Transverse colon (tissue), 4 donors: Measurements from ENCODE around the gene ARAP1. TPM values are rescaled to one million over a fixed set of nuclear protein-coding genes. Genes with fewer than 3 reads are reported as not detected.

ENCODE experiments used
- DNase-seq: peaks from one replicate; pipeline ENCODE4 v3.0.0-alpha.2; 2019
- H3K27ac ChIP-seq, 4 donors: fragments of 200-600 bp; sonication (generic); 2 replicates each; pipeline ENCODE4 v1.5.1; 2016 to 2018; ENCODE audit warnings: inconsistent platforms in 4 of 4
- H3K27me3 ChIP-seq: fragments of 200-600 bp; sonication (generic); 2 replicates; pipeline ENCODE4 v1.5.1; 2017; ENCODE audit warnings: inconsistent platforms
- H3K36me3 ChIP-seq, 4 donors: fragments of 200-600 bp; sonication (generic); 2 replicates each; pipeline ENCODE4 v1.5.1; 2017 to 2019; ENCODE audit warnings: inconsistent platforms in 4 of 4
- H3K4me1 ChIP-seq, 4 donors: fragments of 200-600 bp; sonication (generic); 2 replicates each; pipeline ENCODE4 v1.5.1; 2017 to 2020; ENCODE audit warnings: inconsistent platforms in 4 of 4
- H3K4me3 ChIP-seq, 4 donors: fragments of 200-600 bp; sonication (generic); 1 replicate in 1 of 4; 2 replicates in 3 of 4; pipeline versions ENCODE4 v1.5.1 to v1.6.1; 2017 to 2019; ENCODE audit warnings: inconsistent platforms in 4 of 4
- H3K9me3 ChIP-seq, 2 donors: fragments of 200-600 bp; sonication (generic); 2 replicates each; pipeline ENCODE4 v1.5.1; 2017 to 2019; ENCODE audit warnings: inconsistent platforms in 2 of 2
- EP300 ChIP-seq: sonication (generic); formaldehyde crosslinking; IDR thresholded peaks from one replicate; pipeline ENCODE4 v1.6.1; 2017; ENCODE audit warnings: antibody characterized with exemption, low read depth
- POLR2A ChIP-seq: fragments of 450-650 bp; IDR thresholded peaks from one replicate; pipeline ENCODE4 v1.6.1; 2016; ENCODE audit warnings: antibody characterized with exemption, mild to moderate bottlenecking, moderate library complexity
- POLR2AphosphoS5 ChIP-seq, 3 donors: sonication (generic); formaldehyde crosslinking; IDR thresholded peaks; one replicate each; pipeline ENCODE4 v1.6.1; 2016; ENCODE audit warnings: antibody characterized with exemption in 3 of 3
- WGBS, 2 donors: methylation state at CpG; one replicate each; pipeline ENCODE4 v1.1.5; 2018; ENCODE audit warnings: low coverage in 1 of 2; 5-methylcytosine and 5-hydroxymethylcytosine counted together
- in situ Hi-C, 4 donors: fragments of 200-750 bp; cut with MboI; loops; one replicate each; pipeline versions ENCODE4 v1.15.0 to v1.15.1; 2017; ENCODE audit warnings: low sequenced_read_pairs in 3 of 4, low pct_ligation_motif_present in 1 of 4, low pct_unique_long_range_greater_than_20kb in 1 of 4
- intact Hi-C: fragments of 100-400 bp; cut with DNase I; formaldehyde crosslinking; loops from one replicate; pipeline ENCODE4 v1.15.1; 2023; ENCODE audit warnings: low total_unique reads
- total RNA-seq, 4 donors: library from RNA; depleted of rRNA; stranded (reverse); fragments of >200 nt; gene quantifications; one replicate each; pipeline ENCODE4 v1.1.0, GENCODE V29; 2016
- TF ChIP-seq, protein P1 (sequence below), 5 experiments: fragments of 200-600 bp in 3 of 5; fragments of 450-650 bp in 2 of 5; sonication (generic) in 3 of 5; IDR thresholded peaks; 1 replicate in 2 of 5; 2 replicates in 3 of 5; pipeline ENCODE4 v1.5.1; 2016 to 2017; ENCODE audit warnings: antibody characterized with exemption in 5 of 5, inconsistent platforms in 3 of 5, mild to moderate bottlenecking in 2 of 5, moderate library complexity in 1 of 5

Gene ARAP1
- total RNA-seq, 4 donors from 2014 or later = 99.4 to 233 (median 108) TPM

- 60 to 61% methylated on average over 2 to 4 of the region's 4 CpGs for WGBS, 2 donors
- no peak for DNase-seq
- in situ Hi-C loops = no loop called here
- no peaks in the 10 kb centered on the region for H3K9me3 ChIP-seq
- no peaks in the 10 kb centered on the region for H3K27me3 ChIP-seq
- peaks cover 0 to 9% (median 3%) of the 10 kb centered on the region in 4 donors for H3K4me1 ChIP-seq
- H3K4me3 ChIP-seq = no peak overlapping the region
- H3K36me3 ChIP-seq = peaks cover 0 to 36% (median 14%) of the 10 kb centered on the region in 4 donors
- no peak overlapping the region for H3K27ac ChIP-seq
- TF ChIP-seq EP300 = no peak
- TF ChIP-seq, protein P1, sequence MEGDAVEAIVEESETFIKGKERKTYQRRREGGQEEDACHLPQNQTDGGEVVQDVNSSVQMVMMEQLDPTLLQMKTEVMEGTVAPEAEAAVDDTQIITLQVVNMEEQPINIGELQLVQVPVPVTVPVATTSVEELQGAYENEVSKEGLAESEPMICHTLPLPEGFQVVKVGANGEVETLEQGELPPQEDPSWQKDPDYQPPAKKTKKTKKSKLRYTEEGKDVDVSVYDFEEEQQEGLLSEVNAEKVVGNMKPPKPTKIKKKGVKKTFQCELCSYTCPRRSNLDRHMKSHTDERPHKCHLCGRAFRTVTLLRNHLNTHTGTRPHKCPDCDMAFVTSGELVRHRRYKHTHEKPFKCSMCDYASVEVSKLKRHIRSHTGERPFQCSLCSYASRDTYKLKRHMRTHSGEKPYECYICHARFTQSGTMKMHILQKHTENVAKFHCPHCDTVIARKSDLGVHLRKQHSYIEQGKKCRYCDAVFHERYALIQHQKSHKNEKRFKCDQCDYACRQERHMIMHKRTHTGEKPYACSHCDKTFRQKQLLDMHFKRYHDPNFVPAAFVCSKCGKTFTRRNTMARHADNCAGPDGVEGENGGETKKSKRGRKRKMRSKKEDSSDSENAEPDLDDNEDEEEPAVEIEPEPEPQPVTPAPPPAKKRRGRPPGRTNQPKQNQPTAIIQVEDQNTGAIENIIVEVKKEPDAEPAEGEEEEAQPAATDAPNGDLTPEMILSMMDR (IDR thresholded peaks at IDR 0.05) = no peak
- intact Hi-C loops = loop anchor here (5.0 kb wide), 1 partner anchor 1138 kb away; the partner anchor contains the start of gene KRTAP5-10
These were observed 47.4 kb downstream of the ARAP1 start for GRCh38 chr11:72704783-72705265.

DNA sequence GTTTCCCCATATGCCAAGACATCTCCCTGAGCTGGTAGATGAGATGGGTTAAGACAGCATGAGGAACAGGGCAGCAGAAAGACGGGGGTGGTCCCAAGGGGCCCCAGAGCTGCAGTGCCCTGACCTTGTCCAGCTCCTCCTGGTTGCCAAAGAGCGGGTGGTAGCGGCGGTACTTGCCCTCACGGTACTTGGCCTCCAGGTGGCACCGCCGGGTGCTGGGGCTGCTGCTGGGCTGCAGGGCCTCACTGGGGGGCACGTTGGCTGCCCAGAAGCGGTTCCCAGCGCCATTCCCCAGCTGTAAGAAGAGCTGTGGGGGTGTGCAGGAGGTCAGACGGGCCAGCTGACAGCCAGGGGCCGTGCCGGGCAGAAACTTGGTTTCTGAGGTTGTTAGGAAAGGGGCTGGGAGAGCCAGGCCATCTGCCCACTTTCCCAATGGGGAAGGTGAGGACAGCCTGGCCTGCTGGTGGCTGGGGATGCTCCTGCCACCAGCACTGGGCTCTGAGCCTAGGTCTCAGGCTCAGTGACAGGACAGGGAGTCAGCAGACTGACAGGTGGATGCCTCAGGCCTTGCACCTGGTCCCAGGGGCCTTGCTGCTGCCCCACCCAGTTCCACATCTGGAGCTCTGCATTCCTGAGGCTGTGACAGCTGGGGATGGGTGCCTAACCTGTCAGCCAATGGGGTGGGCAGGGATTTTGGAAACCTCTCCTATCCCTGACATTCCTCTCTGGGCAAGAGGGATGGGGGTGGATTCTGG, 48.0 kb downstream of the ARAP1 start:
- TF ChIP-seq, protein P1 (IDR thresholded peaks at IDR 0.05) = no peak
- no peak for TF ChIP-seq EP300
- no peak for TF ChIP-seq POLR2AphosphoS5 (IDR thresholded peaks at IDR 0.05)
- no peak for TF ChIP-seq POLR2A
- intact Hi-C loops (no loop called here), in situ Hi-C loops (no loop called here)
- Histone ChIP-seq H3K4me3 (no peak overlapping the region), H3K9me3 (no peaks in the 10 kb centered on the region), H3K27me3 (no peaks in the 10 kb centered on the region), H3K4me1 (peaks cover 0 to 9% (median 3%) of the 10 kb centered on the region in 4 donors), H3K27ac (peak overlapping the region in 2 of 4 donors; percentile 12 to 58), H3K36me3 (peaks cover 0 to 31% (median 13%) of the 10 kb centered on the region in 4 donors)
- WGBS, 2 donors = 89% methylated on average over 13 of the region's 13 CpGs; no CpG with 5 or more reads in 1 of the 2 donors
- no peak for DNase-seq

GRCh38 chr11:72703267-72704008, 48.8 kb downstream of the ARAP1 start:
- DNase-seq = no peak
- TF ChIP-seq POLR2AphosphoS5 (IDR thresholded peaks at IDR 0.05) (no peak), EP300 (no peak), POLR2A (no peak)
- TF ChIP-seq, protein P1 (IDR thresholded peaks at IDR 0.05) = no peak
- intact Hi-C loops (no loop called here), in situ Hi-C loops (no loop called here)
- no peaks in the 10 kb centered on the region for H3K9me3 ChIP-seq
- peaks cover 0 to 9% (median 3%) of the 10 kb centered on the region in 4 donors for H3K4me1 ChIP-seq
- 65% methylated on average over 10 of the region's 11 CpGs; no CpG with 5 or more reads in 1 of the 2 donors for WGBS, 2 donors
- H3K36me3 ChIP-seq = peaks cover 0 to 37% (median 13%) of the 10 kb centered on the region in 4 donors
- H3K27me3 ChIP-seq = no peaks in the 10 kb centered on the region
- no peak overlapping the region for H3K4me3 ChIP-seq
- peak overlapping the region; percentile 12 to 58 (median 23) for H3K27ac ChIP-seq

DNA sequence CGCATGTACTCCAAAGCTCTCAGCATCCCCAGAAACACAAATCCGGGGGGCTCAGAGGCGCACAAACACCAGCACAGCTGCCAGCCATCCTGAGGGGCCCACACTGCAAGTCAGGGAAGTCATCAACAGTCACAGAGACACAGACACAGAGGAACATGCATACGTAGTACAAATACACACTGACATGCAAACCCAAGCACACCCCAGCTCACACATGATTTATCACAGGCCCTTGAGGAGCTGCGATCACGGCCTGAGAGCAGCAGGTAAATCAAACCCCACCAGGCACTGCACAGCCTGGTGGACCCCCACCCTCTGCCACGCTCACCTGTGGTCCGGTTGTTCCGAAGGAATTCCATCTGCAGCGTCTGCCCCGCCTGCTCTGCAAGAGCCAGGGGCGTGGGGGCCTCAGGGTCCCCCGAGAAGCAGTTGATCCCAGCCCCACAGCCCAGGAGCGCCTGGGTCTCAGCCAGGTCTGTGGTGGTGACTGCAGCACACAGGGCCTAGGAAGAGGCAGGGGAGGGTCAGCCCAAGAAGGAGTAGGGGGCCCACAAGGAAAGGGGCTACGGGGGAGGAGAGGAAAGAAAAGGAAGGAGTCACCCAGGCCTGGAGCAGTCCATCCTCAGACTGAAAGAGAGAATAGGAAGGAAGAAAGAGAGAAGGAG, 49.5 kb downstream of the ARAP1 start:
- intact Hi-C loops (no loop called here), in situ Hi-C loops (no loop called here)
- peaks cover 0 to 34% (median 9%) of the 10 kb centered on the region in 4 donors for H3K36me3 ChIP-seq
- H3K4me3 ChIP-seq = no peak overlapping the region
- TF ChIP-seq EP300 (no peak), POLR2A (no peak), POLR2AphosphoS5 (IDR thresholded peaks at IDR 0.05) (no peak)
- TF ChIP-seq, protein P1 (IDR thresholded peaks at IDR 0.05) = no peak
- no peak for DNase-seq
- H3K4me1 ChIP-seq = peaks cover 0 to 9% (median 3%) of the 10 kb centered on the region in 4 donors
- 41 to 76% methylated on average over 2 to 15 of the region's 15 CpGs for WGBS, 2 donors
- H3K27ac ChIP-seq = peak overlapping the region in 2 of 4 donors; percentile 16 to 58
- H3K9me3 ChIP-seq = no peaks in the 10 kb centered on the region
- H3K27me3 ChIP-seq = no peaks in the 10 kb centered on the region
